Head of caudate nucleus (tissue), 42 donors: Measurements from ENCODE around the gene HSPA1L.

Source experiments
- DNase-seq, 42 donors: peaks; one replicate each; pipeline versions ENCODE4 v3.0.0 to v3.0.0-alpha.2; 2020 to 2021; ENCODE audit warnings: mixed read lengths in 7 of 42
- intact Hi-C: fragments of 100-400 bp; cut with DNase I; formaldehyde crosslinking; loops from one replicate; pipeline ENCODE4 v1.15.0; 2022

Gene HSPA1L

GRCh38 chr6:31776485-31776988 lies 38.5 kb downstream of the HSPA1L start:
- intact Hi-C loops = no loop called here

GRCh38 chr6:31775633-31776484 lies 39.2 kb downstream of the HSPA1L start:
- intact Hi-C loops = no loop called here
- no peak for DNase-seq

More at GRCh38 chr6:31776485-31776988, 38.5 kb downstream of the HSPA1L start:
- peak in 29 of 42 donors; percentile 18 to 73 (median 49) for DNase-seq

GRCh38 chr6:31775184-31775583 lies 39.9 kb downstream of the HSPA1L start:
- no peak for DNase-seq
- intact Hi-C loops = no loop called here

- peak in 16 of 42 donors; percentile 18 to 64 (median 40) for DNase-seq
- intact Hi-C loops = no loop called here
Observed at GRCh38 chr6:31771992-31772358, 43.1 kb downstream of the HSPA1L start.

GRCh38 chr6:31770860-31771259 lies 44.2 kb downstream of the HSPA1L start:
- no peak for DNase-seq
- intact Hi-C loops = no loop called here

GRCh38 chr6:31769684-31770371 lies 45.3 kb downstream of the HSPA1L start:
- intact Hi-C loops = no loop called here
- peak in 30 of 42 donors; percentile 21 to 73 (median 40) for DNase-seq

- intact Hi-C loops = no loop called here
Observed at GRCh38 chr6:31768363-31769257, 46.5 kb downstream of the HSPA1L start.

GRCh38 chr6:31767096-31767645 lies 47.9 kb downstream of the HSPA1L start:
- DNase-seq = no peak
- intact Hi-C loops = no loop called here

More at GRCh38 chr6:31768363-31769257, 46.5 kb downstream of the HSPA1L start:
- DNase-seq = peak in 2 of 42 donors; percentile 16 to 51

GRCh38 chr6:31765910-31766794 lies 48.9 kb downstream of the HSPA1L start:
- intact Hi-C loops = no loop called here
- DNase-seq = no peak

- DNase-seq = no peak
- intact Hi-C loops = no loop called here
Observed at GRCh38 chr6:31765559-31765909, 49.5 kb downstream of the HSPA1L start.

GRCh38 chr6:31764198-31764597 lies 50.9 kb downstream of the HSPA1L start:
- intact Hi-C loops = no loop called here
- no peak for DNase-seq

GRCh38 chr6:31763619-31763940 lies 51.5 kb downstream of the HSPA1L start:
- intact Hi-C loops = no loop called here
- peak in 1 of 42 donors; percentile 21 for DNase-seq

- no peak for DNase-seq
- intact Hi-C loops = no loop called here
Observed at GRCh38 chr6:31762878-31763618, 52.0 kb downstream of the HSPA1L start.

- intact Hi-C loops = no loop called here
- DNase-seq = no peak
Observed at GRCh38 chr6:31762356-31762755, 52.7 kb downstream of the HSPA1L start, which contains the start of gene SAPCD1. Gene SAPCD1, plus strand, starts transcription at chr6:31762656. Its CDS starts 399 bp downstream, at chr6:31763055.

GRCh38 chr6:31761343-31761742 lies 53.7 kb downstream of the HSPA1L start:
- intact Hi-C loops = no loop called here
- DNase-seq = no peak

GRCh38 chr6:31760790-31761189 lies 54.3 kb downstream of the HSPA1L start:
- no peak for DNase-seq
- intact Hi-C loops = no loop called here
